ENCODE results near the gene LEPROT.

LEPROT gene

GRCh38 chr1:65412256-65412983, 8.0 kb upstream of the LEPROT start:
- no peak for DNase-seq (ENCODE audit: low read depth in 2 of 3, low spot score in 1 of 3)

DNA sequence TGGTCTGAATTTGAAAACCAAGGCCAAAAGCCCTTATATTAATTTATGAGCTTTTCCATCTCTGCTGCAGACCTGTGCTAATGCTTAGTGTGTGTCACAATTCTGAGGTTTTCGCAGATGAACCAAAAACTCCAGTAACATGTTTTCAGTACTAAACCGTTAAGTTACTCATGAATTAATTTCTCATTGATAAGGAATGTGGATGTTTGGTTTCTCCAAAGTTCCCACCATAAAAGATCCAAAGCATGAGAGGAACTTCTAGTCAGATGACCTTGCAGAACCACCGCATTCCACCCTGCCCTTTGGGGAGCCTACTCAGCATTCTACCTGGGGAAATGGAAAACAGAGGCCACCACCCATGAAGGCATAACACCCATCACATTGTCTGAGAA, 7.5 kb upstream of the LEPROT start:
- DNase-seq (ENCODE audit: low read depth in 2 of 3, low spot score in 1 of 3), result no peak

- DNase-seq (ENCODE audit: low read depth in 2 of 3, low spot score in 1 of 3), result no peak
These were observed 5.9 kb upstream of the LEPROT start for GRCh38 chr1:65414538-65414937.

GRCh38 chr1:65416767-65417166, 3.7 kb upstream of the LEPROT start:
- DNase-seq (ENCODE audit: low read depth in 2 of 3, low spot score in 1 of 3), result no peak

GRCh38 chr1:65417729-65418128, 2.7 kb upstream of the LEPROT start:
- no peak for DNase-seq (ENCODE audit: low read depth in 2 of 3, low spot score in 1 of 3)

GRCh38 chr1:65418522-65419185, 1.8 kb upstream of the LEPROT start:
- no peak for DNase-seq (ENCODE audit: low read depth in 2 of 3, low spot score in 1 of 3)

DNA sequence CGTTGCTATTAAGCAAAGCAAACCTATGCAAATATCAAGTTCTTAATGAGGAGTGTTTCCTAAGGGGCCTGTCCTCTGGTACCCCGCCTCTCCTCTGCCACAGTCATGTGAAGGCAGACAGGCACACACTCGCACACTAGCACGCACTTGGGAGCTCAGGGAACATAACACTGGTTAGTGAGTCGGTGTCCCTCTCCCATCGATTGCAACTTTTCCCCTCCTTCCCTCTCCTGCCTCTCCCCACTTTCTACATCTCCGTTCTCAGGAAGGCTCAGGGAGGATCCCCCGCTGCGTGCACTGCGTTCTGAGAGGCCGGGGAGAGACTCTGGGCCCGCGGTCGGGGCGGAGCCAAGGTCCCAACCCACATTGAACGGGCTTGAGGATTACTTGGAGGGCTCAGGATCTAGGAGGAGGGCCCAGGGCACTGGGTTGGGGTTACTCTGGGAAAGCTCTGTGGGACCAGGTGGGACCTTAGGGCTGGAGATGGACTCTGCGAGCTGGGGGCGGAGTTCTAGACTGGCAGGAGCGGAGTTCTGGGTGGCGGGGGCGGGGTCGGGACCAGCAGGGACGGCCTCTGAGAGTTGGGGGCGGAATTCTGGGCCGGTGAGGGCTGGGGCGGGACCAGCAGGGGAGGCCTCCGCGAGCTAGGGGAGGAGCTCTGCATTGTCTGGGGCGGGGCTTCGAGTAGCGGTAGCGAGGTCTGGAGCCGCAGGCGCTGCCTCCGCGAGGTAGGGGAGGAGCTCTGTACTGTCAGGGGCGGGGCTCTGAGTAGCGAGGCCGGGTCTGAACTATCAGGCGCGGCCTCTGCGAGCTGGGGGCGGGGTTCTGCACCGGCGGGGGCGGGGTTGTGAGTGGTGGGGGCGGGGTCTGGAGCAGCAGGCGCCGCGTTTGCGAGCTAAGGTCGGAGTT, 533 bp upstream of the LEPROT start:
- DNase-seq (ENCODE audit: low read depth in 2 of 3, low spot score in 1 of 3), result peak; percentile 96 to 99 (median 98)

- DNase-seq (ENCODE audit: low read depth in 2 of 3, low spot score in 1 of 3), result no peak
These were observed 1.0 kb downstream of the LEPROT start for GRCh38 chr1:65421351-65422025.

DNA sequence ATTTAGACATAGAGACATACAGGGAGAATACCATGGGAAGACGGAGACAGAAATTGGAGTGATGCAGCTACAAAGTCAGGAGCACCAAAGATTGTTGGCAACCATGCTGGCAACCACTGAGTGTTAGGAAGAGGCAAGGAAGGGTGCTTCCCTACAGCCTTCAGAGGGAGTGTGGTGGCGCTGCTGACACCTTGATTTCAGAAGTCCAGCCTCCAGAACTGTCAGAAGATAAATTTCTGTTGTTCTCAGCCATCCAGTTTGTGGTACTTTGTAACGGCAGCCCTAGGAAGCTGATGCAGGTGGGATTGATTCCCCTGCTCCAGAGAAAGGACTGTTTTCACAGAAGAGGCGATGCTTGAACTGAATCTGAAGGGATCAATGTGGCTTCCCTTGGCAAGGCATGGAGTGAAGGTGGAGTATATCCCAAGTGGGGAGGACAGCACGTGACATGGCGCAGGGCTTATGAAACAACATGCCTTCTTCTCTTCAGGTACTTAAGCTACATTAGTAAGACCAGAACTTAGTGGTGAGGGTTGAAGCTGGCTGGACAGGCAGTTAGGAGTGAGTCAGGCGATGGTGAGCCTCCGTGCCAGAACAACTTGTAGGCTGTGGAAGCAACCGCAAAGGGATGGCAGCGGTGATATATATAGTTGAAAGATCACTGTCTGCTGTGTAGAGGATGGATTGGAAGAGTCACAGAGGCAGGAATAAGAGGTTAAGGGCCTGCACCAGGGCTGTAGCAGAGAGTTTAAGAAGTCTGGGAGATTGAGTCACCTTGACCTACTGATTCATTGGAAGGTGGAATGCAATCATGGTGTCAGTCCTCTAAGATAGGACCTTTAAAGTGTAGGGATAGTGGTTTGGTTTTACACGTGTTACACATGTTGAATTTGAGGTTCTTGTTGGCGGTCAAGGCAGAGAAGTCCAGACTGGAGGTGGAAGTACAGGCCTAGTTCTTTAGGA, 2.1 kb downstream of the LEPROT start:
- no peak for DNase-seq (ENCODE audit: low read depth in 2 of 3, low spot score in 1 of 3)

- peak in 1 of 3 donors; percentile 29 for DNase-seq (ENCODE audit: low read depth in 2 of 3, low spot score in 1 of 3)
These were observed 3.6 kb downstream of the LEPROT start for GRCh38 chr1:65423884-65424572.

GRCh38 chr1:65424573-65424889, 4.1 kb downstream of the LEPROT start:
- DNase-seq (ENCODE audit: low read depth in 2 of 3, low spot score in 1 of 3), result no peak

DNA sequence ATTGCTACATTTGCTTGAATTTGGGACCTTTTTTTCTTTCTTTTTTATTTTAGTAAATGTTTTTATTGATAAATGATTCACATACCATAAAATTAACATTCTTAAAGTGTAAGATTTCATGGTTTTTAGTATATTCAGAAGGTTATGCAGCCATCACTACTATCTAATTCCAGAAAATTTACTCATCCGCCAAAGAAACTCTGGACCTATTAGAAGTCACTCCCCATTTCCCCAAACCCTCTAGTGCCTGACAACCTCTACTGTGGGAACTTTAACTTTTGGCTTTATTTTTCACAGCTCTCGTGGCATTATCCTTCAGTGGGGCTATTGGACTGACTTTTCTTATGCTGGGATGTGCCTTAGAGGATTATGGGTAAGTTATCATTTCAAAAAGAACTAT, 4.5 kb downstream of the LEPROT start:
- no peak for DNase-seq (ENCODE audit: low read depth in 2 of 3, low spot score in 1 of 3)

GRCh38 chr1:65425697-65426096, 5.2 kb downstream of the LEPROT start:
- DNase-seq (ENCODE audit: low read depth in 2 of 3, low spot score in 1 of 3), result no peak

- no peak for DNase-seq (ENCODE audit: low read depth in 2 of 3, low spot score in 1 of 3)
These were observed 8.6 kb downstream of the LEPROT start for GRCh38 chr1:65429078-65429477.

DNA sequence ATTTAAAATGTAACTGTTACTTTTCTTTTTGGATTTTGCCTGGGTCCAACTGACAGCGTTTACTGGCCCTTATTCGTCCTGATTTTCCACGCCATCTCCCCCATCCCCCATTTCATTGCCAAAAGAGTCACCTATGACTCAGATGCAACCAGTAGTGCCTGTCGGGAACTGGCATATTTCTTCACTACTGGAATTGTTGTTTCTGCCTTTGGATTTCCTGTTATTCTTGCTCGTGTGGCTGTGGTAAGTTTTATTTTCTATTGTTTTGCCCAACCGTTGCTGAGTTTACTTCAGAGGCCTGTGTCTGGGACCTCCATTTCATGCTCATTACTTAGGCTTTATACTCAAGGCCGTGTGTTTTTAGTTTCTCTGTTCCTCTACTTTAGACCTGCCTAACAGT, 9.3 kb downstream of the LEPROT start:
- no peak for DNase-seq (ENCODE audit: low read depth in 2 of 3, low spot score in 1 of 3)

DNA sequence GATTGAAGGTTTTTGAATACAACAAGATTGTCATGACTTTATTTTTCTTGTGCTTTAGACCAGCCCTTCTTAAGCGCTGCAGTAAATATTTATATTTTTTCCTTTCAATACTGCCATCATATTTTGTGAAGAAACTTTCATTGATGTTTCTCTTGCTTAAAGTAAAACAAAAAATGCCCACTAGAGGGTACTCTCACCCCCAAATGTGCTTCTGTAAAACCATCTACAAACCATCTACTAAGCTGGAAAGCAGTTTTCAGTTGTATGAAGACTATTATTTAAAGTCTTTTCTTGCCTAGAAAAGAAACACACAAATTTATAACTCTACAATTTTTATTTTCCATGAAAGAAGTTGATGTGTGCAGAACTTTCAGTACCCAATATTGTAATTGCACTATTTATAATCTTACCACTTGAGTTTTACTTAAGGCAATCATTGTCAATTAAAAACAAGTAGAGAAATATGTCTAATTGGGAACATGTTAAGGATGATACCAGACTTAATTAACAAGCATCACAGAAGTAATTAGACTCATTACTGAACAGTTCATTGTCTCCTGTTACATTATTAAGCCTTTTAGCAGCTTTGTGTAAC, 10.7 kb downstream of the LEPROT start:
- DNase-seq (ENCODE audit: low read depth in 2 of 3, low spot score in 1 of 3), result no peak

GRCh38 chr1:65432918-65433317, 12.4 kb downstream of the LEPROT start:
- no peak for DNase-seq (ENCODE audit: low read depth in 2 of 3, low spot score in 1 of 3)

DNA sequence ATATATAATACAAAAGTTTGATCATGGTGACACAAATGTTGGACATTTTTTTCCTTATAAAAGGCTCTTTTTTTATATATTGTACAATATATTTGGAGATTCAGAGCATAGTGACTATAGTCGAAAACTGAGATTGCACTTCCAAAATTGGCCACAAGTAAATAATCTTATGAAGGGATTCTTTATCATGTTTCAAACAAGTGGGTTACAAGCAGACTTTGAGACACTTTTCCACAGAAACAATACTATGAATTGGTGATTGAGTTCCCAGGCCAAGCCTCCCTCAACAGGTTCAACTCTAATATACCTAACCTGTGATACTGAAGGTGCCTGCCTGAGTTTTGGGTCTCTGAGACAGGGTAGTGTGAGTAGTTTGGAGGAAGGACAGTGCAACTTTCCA, 13.8 kb downstream of the LEPROT start:
- no peak for DNase-seq (ENCODE audit: low read depth in 2 of 3, low spot score in 1 of 3)

- no peak for DNase-seq (ENCODE audit: low read depth in 2 of 3, low spot score in 1 of 3)
These were observed 14.3 kb downstream of the LEPROT start for GRCh38 chr1:65434760-65435159.
